OCI-LY1 (cell line): ENCODE measurements around the gene RORB.

ENCODE experiments used
- CTCF ChIP-seq: fragments of 200-600 bp; sonication (generic), shearing (Covaris generic); IDR thresholded peaks from 2 replicates; pipeline ENCODE4 v1.5.1; 2017; ENCODE audit warnings: mild to moderate bottlenecking, antibody characterized with exemption, low read length, moderate library complexity, mixed read lengths
- EZH2 ChIP-seq: fragments of 200-600 bp; sonication (generic), shearing (Covaris generic); IDR thresholded peaks from 2 replicates; pipeline ENCODE4 v1.8.0; 2017; ENCODE audit warnings: borderline replicate concordance, mixed run types, mild to moderate bottlenecking, antibody characterized with exemption, low read length, moderate library complexity, mixed read lengths

- TF ChIP-seq CTCF, result no peak
- TF ChIP-seq EZH2, result no peak
Observed at GRCh38 chr9:74573640-74574191, 76.6 kb downstream of the RORB start.
